Left cardiac atrium (tissue), 4 donors: Measurements from ENCODE around the gene CALHM2. TPM values are rescaled to one million over a fixed set of nuclear protein-coding genes. Genes with fewer than 3 reads are reported as not detected.
A peak's percentile ranks its signal among the peaks of the same experiment; 100 is the strongest.

Experiments used
- ATAC-seq, 2 donors: fragments of 200-7000 bp; cut with Tn5 transposase; one replicate each; pipeline ENCODE4 v1.9.1; 2020; ENCODE audit warnings: mild to moderate bottlenecking in 2 of 2, moderate library complexity in 2 of 2
- DNase-seq: peaks from one replicate; pipeline ENCODE4 v3.0.0-alpha.2; 2020
- intact Hi-C, 2 donors: fragments of 100-400 bp; cut with DNase I; formaldehyde crosslinking; loops; one replicate each; pipeline versions ENCODE4 v1.14.1 to v1.15.1; 2022 to 2023
- total RNA-seq, 2 donors: library from RNA; stranded (reverse); fragmentation: NEBNext Ultra II Directional; extraction: Animal tissue kit (Norgen Biotek cat#: 25700); gene quantifications; one replicate each; pipeline ENCODE4 v1.2.1, GENCODE V29; 2021
- donor health status: DM: no; HTN: yes; CAD: no.
- donor health status: DM: no; HTN: yes; CAD: no; lungs with severe emphysema.
- donor health status: DM: yes; HTN: yes; CAD: no.
- donor health status: Dilated cardiomyopathy.

The CALHM2 gene
- total RNA-seq, 2 donors from 2014 or later = 25.6 to 30.8 TPM

DNA sequence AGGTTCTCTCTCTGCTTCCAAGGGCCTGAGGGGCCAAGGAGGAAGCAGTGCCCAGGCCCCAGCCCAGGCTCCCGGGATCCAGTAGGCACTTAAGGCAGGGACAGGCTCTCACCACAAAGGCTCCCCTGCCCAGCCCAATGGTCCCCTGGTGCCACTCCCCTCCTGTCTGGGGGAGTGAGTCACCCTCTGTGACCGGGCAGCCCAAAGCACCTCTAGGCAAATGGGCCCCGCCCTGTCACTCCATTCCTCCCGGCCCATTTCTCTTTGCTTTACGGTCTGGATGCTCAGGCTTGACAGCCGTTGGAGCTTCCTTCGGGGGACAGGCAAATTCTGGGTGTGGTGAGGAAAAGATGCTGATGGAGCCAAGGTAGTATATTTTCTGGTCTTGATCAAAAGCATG, 27.0 kb upstream of the CALHM2 start, which contains the start of gene CALHM3:
TSS of gene CALHM3 (minus strand) at position 106 of the 400 bp plus-strand sequence. CDS start 208 bp downstream, outside the sequence.
- no peak for DNase-seq
- peak in 1 of 2 donors; percentile 12 for ATAC-seq
- intact Hi-C loops = no loop called here

GRCh38 chr10:103478671-103479070, 26.5 kb upstream of the CALHM2 start:
- no peak for ATAC-seq
- no peak for DNase-seq
- intact Hi-C loops = no loop called here

- ATAC-seq = no peak
- no peak for DNase-seq
- intact Hi-C loops = no loop called here
These were observed 24.0 kb upstream of the CALHM2 start for GRCh38 chr10:103476046-103476768.

- intact Hi-C loops = no loop called here
- peak; percentile 10 for DNase-seq
- no peak for ATAC-seq
These were observed 23.3 kb upstream of the CALHM2 start for GRCh38 chr10:103475437-103475836.

GRCh38 chr10:103474077-103474476, 21.9 kb upstream of the CALHM2 start:
- intact Hi-C loops = no loop called here
- no peak for ATAC-seq
- DNase-seq = no peak

DNA sequence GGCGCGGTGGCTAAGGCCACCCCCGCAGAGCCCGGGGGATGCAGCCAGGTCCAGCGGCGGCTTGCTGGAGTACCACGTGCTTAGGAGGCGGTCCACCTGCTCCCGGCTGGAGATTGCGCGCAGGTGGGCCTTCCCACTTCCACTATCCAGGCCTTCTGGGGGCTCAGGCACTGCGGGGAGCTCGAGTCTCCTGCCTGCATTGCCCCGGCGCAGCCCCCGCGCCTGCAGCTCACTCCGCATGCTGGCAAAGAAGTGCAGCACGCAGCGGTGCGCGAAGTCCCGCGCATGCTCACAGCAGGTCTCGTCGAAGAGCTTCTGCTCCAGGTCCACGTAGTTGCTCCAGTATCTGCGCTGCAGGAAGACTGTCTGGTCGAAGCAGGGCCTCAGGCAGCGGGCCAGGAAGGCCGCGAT, 21.1 kb upstream of the CALHM2 start:
- ATAC-seq = no peak
- DNase-seq = no peak
- intact Hi-C loops = no loop called here

DNA sequence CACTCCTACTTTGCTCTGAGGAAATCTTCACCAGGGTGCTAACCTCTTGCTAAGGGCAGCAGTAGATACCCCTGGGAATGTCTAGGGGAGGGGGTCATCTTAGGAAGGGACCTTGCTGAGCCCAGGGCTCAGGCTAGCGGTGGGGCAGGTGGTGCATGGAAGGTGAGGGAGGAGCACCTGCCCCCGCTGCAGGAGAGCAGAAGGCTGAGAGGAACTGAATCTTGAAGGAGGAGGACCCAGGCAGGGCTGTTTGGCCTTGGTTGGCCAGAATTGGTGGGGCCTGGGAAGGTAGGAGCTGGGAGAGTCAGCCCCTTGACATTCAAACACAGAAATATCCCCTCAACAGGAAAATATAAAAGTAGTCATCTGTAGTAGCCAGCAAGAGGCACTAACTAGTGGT, 19.8 kb upstream of the CALHM2 start:
- intact Hi-C loops = no loop called here
- ATAC-seq = no peak
- DNase-seq = no peak

DNA sequence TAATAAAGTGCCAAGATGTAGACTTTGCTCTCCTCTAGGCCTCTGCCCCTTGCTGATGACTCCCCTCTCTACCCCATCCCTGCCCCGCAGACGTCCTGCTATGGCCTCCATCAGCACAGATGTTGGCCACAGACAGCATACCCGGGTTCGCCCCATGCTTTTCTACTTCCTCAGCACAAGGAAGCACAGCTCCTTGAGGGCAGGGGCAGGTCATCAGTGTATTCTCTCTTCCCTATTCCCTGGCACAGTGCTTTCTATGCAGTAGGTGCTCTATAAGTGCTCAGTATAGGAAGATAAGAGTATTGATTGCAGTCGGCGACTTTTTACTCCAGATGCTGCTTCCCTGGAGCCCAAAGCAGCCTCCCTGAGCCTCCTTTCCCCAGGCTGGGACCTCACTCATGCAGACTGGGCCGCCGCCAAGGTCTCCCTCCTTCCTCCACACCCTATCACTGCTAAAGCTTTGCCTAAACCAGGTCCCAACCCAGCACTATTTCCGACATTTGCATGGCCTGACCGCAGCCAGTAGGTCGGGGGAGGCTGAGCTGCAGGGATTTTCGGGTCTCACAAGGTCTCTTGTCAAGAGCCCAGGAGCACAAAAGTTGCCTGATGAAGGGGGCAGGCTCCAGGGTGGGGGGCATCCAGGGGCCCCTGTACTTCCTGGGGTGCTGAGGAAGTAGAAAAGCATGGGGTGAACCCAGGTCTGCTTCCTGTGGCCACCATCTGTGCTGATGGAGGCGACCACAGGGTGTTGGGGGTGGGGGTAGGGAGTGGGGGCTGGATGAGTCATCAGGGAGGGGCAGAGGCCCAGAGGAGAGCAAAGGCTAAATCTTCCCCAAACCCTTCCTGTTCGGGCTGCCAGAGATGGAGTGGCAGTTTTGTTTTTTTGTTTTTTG, 18.8 kb upstream of the CALHM2 start:
- peak; percentile 84 to 90 for ATAC-seq
- peak; percentile 67 for DNase-seq
- intact Hi-C loops = no loop called here

DNA sequence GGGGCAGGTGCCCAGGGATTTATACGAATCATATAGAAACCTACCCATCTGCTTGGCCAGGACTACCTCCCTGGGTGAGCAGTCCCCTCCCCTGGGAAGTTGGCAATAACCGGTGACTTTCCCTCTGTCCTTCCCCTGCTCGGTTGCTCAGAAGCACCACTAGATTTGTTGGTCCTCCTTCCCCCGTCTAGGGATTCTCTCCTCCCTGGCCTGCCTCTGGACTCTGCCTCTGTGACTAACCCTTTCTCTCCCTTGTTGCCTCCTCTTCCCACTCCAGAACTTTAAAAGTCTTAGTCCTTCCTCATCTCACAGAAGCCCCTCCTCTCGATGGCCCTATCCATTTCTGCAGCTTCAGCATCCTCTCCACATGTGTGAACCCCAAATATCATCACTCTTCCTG, 17.0 kb upstream of the CALHM2 start:
- intact Hi-C loops = no loop called here
- DNase-seq (no peak), ATAC-seq (no peak)

- ATAC-seq = no peak
- no peak for DNase-seq
- intact Hi-C loops = no loop called here
These were observed 15.2 kb upstream of the CALHM2 start for GRCh38 chr10:103467406-103467805.

DNA sequence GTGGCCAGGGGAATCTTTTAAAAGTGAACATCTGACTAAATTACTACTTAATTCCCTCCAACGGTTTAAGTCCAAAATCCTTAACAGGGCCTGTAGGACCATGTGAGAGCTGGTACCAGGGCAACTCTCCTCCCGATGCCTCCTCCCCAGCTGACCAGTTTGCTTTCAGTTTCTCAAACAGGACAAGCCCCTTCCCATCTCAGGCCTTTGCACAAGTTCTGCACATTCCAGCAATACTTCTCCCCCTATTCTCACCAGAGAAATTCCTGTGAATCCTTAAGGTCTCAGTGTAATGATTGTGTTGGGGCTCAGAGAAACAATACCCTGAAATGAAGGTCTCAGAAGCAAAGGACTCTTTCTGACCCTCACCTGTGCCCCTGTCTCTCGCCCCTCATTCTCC, 14.6 kb upstream of the CALHM2 start:
- intact Hi-C loops = no loop called here

GRCh38 chr10:103465411-103466179, 13.4 kb upstream of the CALHM2 start:
- intact Hi-C loops = no loop called here
- ATAC-seq (peak in 1 of 2 donors; percentile 23), DNase-seq (no peak)

More for the DNA sequence above, 14.6 kb upstream of the CALHM2 start:
- ATAC-seq (no peak), DNase-seq (no peak)

DNA sequence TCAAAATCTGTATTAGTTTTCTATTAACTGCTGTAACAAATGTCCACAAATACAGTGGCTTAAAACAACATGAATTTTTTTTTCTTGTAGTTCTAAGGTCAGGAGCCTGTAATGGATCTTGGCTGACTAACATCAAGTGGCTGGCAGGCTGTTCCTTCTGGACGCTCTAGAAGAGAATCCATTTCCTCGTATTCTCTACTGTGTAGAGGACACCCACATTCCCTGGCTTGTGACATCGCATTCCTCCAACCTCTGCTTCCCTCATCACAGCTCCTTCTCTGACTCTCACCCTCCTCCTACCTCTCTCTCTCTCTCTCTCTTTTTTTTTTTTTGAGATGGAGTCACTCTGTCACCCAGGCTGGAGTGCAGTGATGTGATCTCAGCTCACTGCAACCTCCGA, 11.3 kb upstream of the CALHM2 start:
- ATAC-seq (no peak), DNase-seq (no peak)
- intact Hi-C loops = no loop called here

DNA sequence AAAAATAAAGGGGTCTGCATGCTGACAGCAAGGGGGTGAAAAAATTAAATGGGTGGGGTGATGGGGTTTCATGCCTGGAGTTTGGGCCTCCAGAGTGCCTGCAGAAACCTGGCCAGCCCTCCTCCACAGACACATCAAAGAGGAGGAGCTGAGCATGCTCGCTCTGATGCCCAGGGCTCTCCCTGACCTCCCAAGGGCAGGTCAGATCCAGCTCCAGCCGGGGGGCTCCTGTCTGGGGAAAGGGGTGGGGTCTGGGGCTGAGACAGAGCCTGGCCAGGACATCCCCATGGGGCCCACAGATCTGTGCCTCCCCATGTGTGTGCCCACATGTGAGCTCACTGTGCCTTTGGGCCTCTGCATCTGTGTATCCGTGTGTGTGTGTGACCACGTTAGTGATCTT, 7.4 kb upstream of the CALHM2 start:
- ATAC-seq (no peak), DNase-seq (no peak)
- intact Hi-C loops = no loop called here

DNA sequence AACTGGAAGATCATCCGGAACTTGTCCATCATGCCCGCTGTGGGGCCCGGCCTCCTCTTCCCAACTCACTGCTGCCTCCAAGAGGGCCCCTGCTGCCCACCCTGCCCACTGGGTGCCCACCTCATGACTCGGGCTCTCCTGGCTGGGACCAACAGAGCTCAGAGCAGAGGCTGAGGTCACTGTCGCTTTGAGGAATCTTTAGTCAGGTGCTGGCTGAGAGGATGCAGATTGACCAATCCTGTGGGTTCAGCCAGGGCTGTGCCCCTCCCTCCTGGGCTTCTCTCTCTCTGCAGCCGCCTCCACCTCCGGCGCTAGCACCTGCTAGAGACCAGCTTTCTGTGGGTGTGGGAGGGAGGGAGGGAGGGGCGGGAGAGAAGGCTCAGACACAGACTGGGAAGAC, 6.5 kb upstream of the CALHM2 start, which contains the start of gene CALHM1:
TSS of gene CALHM1 (minus strand) at position 181 of the 400 bp plus-strand sequence. CDS start at position 32, 149 bp downstream.
- intact Hi-C loops = no loop called here
- no peak for DNase-seq
- ATAC-seq = no peak

GRCh38 chr10:103457896-103458583, 5.9 kb upstream of the CALHM2 start:
- intact Hi-C loops = no loop called here
- no peak for DNase-seq

GRCh38 chr10:103457176-103457712, 5.1 kb upstream of the CALHM2 start:
- intact Hi-C loops = no loop called here
- DNase-seq = no peak
- ATAC-seq = no peak

More at GRCh38 chr10:103457896-103458583, 5.9 kb upstream of the CALHM2 start:
- no peak for ATAC-seq

DNA sequence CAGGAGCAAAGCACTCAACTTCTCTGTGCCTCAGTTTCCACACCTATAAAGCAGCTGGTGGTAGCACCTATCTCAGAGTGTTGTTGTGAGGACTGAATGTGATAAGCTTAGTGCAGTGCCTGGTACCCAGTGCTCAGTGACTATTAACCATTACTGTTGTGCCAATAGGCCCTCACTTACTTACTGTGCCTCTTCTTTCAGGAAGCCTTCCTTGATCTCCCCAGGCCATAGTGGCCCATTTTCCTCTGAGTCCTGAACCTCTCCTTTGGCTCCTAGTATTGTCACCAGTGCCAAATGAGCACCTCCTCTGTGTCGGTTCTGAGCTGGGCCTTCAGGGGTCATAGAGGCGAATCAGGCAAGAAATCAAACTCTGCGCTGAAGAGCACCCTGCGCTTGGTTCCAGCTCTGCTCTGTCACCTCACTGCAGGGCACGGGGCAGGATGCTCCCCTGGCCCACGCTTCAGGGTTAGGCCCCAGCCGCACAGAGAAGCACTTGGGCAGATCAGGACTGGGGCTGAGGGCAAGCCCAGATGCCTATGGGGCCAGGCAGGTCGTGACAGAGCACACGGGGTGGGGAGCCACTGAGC, 4.0 kb upstream of the CALHM2 start:
- DNase-seq (no peak), ATAC-seq (no peak)
- intact Hi-C loops = no loop called here
